GM18867 (cell line): ENCODE results near the gene ZNF75A.
"Not testable (repeated sequence)": the region's sequence is repeated elsewhere in the genome, so short reads cannot be mapped to it uniquely, and the experiment has no call there.

Experiments
- ATAC-seq: cut with Tn5 transposase; IDR thresholded peaks from one replicate; pipeline ENCODE4 v1.9.1; 2021; ENCODE audit warnings: mild to moderate bottlenecking, moderate library complexity; ENCODE audit not compliant: unreplicated experiment

The ZNF75A gene

GRCh38 chr16:3305109-3306068 is at the start of gene ZNF75A, which contains the start of gene TIGD7:
Gene ZNF75A, plus strand, starts transcription at chr16:3305497. Its CDS starts 2,932 bp downstream, at chr16:3308429.
Gene TIGD7, minus strand, starts transcription at chr16:3305430. Its CDS starts 4,816 bp downstream, at chr16:3300614.
- peak; percentile 91 for ATAC-seq

GRCh38 chr16:3256146-3256865 is 49.0 kb upstream of the ZNF75A start, which contains the start of gene MEFV:
Gene MEFV, minus strand, starts transcription at chr16:3256633. Its CDS starts 46 bp downstream, at chr16:3256587.
- ATAC-seq: no peak

GRCh38 chr16:3256866-3257465 is 48.3 kb upstream of the ZNF75A start:
- ATAC-seq: no peak

DNA sequence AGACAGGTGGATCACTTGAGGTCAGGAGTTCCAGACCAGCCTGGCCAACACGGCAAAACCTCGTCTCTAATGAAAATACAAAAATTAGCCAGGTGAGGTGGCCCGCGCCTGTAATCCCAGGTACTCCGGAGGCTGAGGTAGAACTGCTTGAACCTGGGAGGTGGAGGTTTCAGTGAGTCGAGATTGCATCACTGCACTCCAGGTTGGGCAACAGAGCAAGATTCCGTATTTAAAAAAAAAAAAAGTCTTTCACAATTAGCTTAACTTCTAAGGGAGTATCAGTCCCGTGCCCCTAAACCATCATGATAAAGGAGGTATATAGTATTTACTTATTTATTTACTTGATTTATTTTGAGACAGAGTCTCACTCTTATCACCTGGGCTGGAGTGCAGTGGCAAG is 45.5 kb upstream of the ZNF75A start:
- ATAC-seq: no peak

- no peak for ATAC-seq
Measured at GRCh38 chr16:3262517-3262916, 42.8 kb upstream of the ZNF75A start.

DNA sequence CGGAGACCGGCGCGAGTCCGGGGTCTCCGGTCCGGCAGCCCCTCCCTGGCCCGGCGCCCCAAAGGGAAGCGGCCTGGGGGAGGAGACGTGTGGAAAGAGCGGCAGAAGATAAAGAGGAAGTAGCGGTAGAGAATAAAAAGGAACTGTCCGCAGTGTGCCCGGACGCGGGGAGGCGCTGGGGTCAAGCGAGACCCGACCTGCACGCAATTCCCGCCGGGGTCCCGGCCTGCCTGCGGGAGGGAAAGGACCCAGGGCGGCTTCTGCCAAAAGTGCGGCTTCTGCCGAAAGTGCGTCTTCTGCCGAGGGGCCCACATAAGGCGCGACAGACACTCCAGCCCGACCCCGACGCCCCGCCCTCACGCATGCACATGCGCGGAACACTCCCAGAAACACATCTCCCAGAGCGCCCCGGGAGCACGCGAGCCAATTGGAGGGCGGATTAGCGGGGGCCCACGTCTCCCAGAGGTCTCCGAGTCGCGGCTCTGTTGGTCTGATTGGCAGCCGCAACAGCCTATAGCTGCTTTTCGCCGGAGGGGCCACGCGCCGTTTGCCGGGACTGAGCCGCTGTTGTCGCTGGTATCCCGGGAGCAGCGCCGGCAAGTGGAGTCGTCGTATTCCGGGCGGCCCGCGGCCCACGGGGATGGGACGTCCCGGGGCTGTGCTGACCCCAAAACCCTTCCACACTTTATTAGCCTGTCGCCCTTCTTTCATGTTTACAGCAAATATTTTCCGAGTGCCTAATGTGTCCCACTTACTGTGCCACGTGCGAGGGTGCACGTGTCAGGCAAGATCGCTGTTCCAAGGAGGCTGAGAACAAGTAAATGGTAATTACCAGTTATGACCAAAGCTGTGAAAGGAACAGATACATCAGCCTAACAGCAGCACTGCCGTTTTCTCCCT is 40.9 kb upstream of the ZNF75A start:
- peak; percentile 88 for ATAC-seq

- no peak for ATAC-seq
Measured at GRCh38 chr16:3266873-3267537, 38.3 kb upstream of the ZNF75A start.

- no peak for ATAC-seq
Measured at GRCh38 chr16:3268294-3268693, 37.0 kb upstream of the ZNF75A start.

GRCh38 chr16:3270718-3271117 is 34.6 kb upstream of the ZNF75A start:
- ATAC-seq: not testable (repeated sequence)

GRCh38 chr16:3271281-3271680 is 34.0 kb upstream of the ZNF75A start:
- ATAC-seq: not testable (repeated sequence)

DNA sequence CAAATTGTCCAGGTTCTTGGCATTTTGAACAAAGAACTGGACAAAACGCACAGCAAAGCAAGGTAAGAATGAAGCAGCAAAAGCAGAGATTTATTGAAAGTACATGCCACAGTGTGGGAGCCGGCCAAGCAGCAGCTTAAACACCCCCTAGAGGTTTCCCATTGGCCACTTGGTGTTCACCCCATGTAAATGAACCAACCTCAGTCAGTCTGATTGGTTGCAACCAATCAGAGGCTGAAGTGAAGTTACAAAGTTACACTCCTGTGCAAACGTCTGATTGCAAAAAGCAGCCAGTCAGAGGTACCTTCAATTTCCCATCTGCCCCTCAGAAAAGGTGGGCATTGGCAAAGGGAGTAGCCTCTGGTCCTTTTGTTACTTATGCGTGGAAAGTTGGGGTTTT is 30.8 kb upstream of the ZNF75A start:
- no peak for ATAC-seq

GRCh38 chr16:3274947-3275346 is 30.4 kb upstream of the ZNF75A start:
- no peak for ATAC-seq

DNA sequence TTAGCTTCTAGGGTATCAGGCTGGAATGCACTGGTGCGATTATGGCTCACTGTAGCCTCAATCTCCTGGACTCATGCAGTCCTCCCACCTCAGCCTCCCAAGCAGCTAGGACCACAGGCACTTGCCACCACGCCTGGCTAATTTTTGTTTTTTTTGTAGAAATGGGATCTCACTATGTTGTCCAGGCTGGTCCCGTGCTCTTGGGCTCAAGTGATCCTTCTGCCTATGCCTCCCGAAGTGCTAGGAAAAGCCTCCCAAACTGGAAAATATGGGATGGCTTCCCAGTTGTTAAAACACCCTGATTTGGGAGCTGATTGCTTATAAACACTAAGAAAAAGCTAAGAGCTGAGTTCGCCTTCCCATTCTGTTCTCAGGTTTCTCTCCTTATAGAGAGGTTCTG is 28.6 kb upstream of the ZNF75A start:
- ATAC-seq: no peak

DNA sequence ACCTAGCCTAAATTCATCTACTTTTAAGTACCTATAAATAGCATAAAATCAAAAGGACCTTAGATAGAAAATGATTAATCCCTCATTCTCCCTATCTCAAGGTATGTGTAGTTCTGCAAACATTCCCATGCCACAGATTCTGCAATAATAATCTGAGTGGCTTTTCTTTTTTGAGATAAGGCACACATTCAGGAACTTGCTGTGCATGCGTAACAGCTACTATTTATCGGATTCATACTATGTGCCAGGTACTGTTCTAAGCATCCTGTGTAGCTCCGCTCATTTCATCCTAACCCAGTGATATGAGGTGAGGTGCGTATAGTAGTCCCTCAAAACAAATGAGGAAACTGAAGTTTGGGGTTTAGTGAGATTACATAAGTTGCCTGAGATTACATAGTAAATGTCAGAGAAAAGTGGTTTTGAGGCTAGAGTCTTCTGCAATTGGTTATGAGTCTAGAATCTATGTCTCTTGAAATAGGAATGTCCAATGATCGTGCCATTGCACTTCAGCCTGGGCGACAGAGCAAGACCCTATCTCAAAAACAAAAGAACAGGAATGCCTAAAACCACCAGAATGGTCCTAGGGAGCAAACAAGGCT is 24.0 kb upstream of the ZNF75A start:
- no peak for ATAC-seq

GRCh38 chr16:3282103-3282729 is 23.1 kb upstream of the ZNF75A start:
- ATAC-seq: peak; percentile 30

GRCh38 chr16:3282730-3283542 is 22.4 kb upstream of the ZNF75A start, which contains the start of gene ZNF263:
Gene ZNF263, plus strand, starts transcription at chr16:3283491. Its CDS starts 328 bp downstream, at chr16:3283819.
- ATAC-seq: peak; percentile 77

GRCh38 chr16:3283543-3284447 is 21.5 kb upstream of the ZNF75A start:
- no peak for ATAC-seq
